Skin epidermis (tissue), 12 donors: ENCODE data around the gene FBXW8.

Source experiments
- H3K27ac ChIP-seq, 21 experiments: fragments of 200-600 bp; sonication (generic) in 11 of 21; one replicate each; pipeline ENCODE4 v1.5.0; 2020; ENCODE audit warnings: mild to moderate bottlenecking in 3 of 21, inconsistent platforms in 2 of 21, moderate library complexity in 2 of 21
- H3K4me3 ChIP-seq, 7 experiments: fragments of 200-600 bp; sonication (generic) in 2 of 7; one replicate each; pipeline ENCODE4 v1.5.0; 2020; ENCODE audit warnings: inconsistent platforms in 2 of 7, mild to moderate bottlenecking in 2 of 7, moderate library complexity in 1 of 7

Gene FBXW8

GRCh38 chr12:116945886-116946550 is 35.3 kb downstream of the FBXW8 start:
- Histone ChIP-seq H3K4me3 (no peak overlapping the region), H3K27ac (no peak overlapping the region)

- no peak overlapping the region for H3K27ac ChIP-seq
- H3K4me3 ChIP-seq: no peak overlapping the region
Observed at GRCh38 chr12:116948298-116948697, 37.5 kb downstream of the FBXW8 start.

GRCh38 chr12:116950628-116951325 is 40.0 kb downstream of the FBXW8 start:
- H3K27ac ChIP-seq: no peak overlapping the region
- no peak overlapping the region for H3K4me3 ChIP-seq

- no peak overlapping the region for H3K4me3 ChIP-seq
- no peak overlapping the region for H3K27ac ChIP-seq
Observed at GRCh38 chr12:116954710-116955381, 44.1 kb downstream of the FBXW8 start.

- no peak overlapping the region for H3K4me3 ChIP-seq
- no peak overlapping the region for H3K27ac ChIP-seq
Observed at GRCh38 chr12:116955382-116956021, 44.8 kb downstream of the FBXW8 start.

- Histone ChIP-seq H3K4me3 (no peak overlapping the region), H3K27ac (peak overlapping the region in 1 of 21 experiments; percentile 26)
Observed at GRCh38 chr12:116958402-116959197, 47.9 kb downstream of the FBXW8 start.

- Histone ChIP-seq H3K27ac (no peak overlapping the region), H3K4me3 (no peak overlapping the region)
Observed at GRCh38 chr12:116959198-116959460, 48.4 kb downstream of the FBXW8 start.

GRCh38 chr12:116959845-116960514 is 49.2 kb downstream of the FBXW8 start:
- H3K27ac ChIP-seq: peak overlapping the region in 1 of 21 experiments; percentile 5
- no peak overlapping the region for H3K4me3 ChIP-seq

GRCh38 chr12:116962197-116962596 is 51.4 kb downstream of the FBXW8 start:
- no peak overlapping the region for H3K4me3 ChIP-seq
- no peak overlapping the region for H3K27ac ChIP-seq

GRCh38 chr12:116962783-116963356 is 52.1 kb downstream of the FBXW8 start:
- H3K27ac ChIP-seq: no peak overlapping the region

GRCh38 chr12:116964054-116965050 is 53.6 kb downstream of the FBXW8 start:
- Histone ChIP-seq H3K4me3 (no peak overlapping the region), H3K27ac (no peak overlapping the region)

More at GRCh38 chr12:116962783-116963356, 52.1 kb downstream of the FBXW8 start:
- H3K4me3 ChIP-seq: no peak overlapping the region

GRCh38 chr12:116968986-116969385 is 58.2 kb downstream of the FBXW8 start:
- H3K4me3 ChIP-seq: no peak overlapping the region
- H3K27ac ChIP-seq: no peak overlapping the region

- no peak overlapping the region for H3K27ac ChIP-seq
- no peak overlapping the region for H3K4me3 ChIP-seq
Observed at GRCh38 chr12:116969615-116970585, 59.1 kb downstream of the FBXW8 start.

- no peak overlapping the region for H3K4me3 ChIP-seq
- no peak overlapping the region for H3K27ac ChIP-seq
Observed at GRCh38 chr12:116971222-116971621, 60.5 kb downstream of the FBXW8 start.

GRCh38 chr12:116975779-116976393 is 65.1 kb downstream of the FBXW8 start:
- no peak overlapping the region for H3K4me3 ChIP-seq
- H3K27ac ChIP-seq: no peak overlapping the region
